D341Med (cell line): ENCODE data around the gene KLHL12.

ENCODE experiments used
- DNase-seq: peaks from one replicate; pipeline ENCODE4 v3.0.0; 2012; ENCODE audit warnings: low spot score

The KLHL12 gene

GRCh38 chr1:202880961-202881460, 46.0 kb downstream of the KLHL12 start:
- DNase-seq = no peak

- no peak for DNase-seq
Observed at GRCh38 chr1:202880062-202880461, 47.0 kb downstream of the KLHL12 start.

- DNase-seq = no peak
Observed at GRCh38 chr1:202879128-202879527, 47.9 kb downstream of the KLHL12 start.

GRCh38 chr1:202873026-202873425, 54.0 kb downstream of the KLHL12 start:
- no peak for DNase-seq

- DNase-seq = no peak
Observed at GRCh38 chr1:202871367-202871766, 55.7 kb downstream of the KLHL12 start.

- peak; percentile 58 for DNase-seq
Observed at GRCh38 chr1:202862679-202863560, 64.1 kb downstream of the KLHL12 start.

- peak; percentile 57 for DNase-seq
Observed at GRCh38 chr1:202861420-202862132, 65.5 kb downstream of the KLHL12 start.

- peak; percentile 55 for DNase-seq
Observed at GRCh38 chr1:202860744-202861419, 66.2 kb downstream of the KLHL12 start.

- no peak for DNase-seq
Observed at GRCh38 chr1:202858789-202859414, 68.1 kb downstream of the KLHL12 start.

GRCh38 chr1:202858331-202858730, 68.7 kb downstream of the KLHL12 start:
- DNase-seq = no peak

- no peak for DNase-seq
Observed at GRCh38 chr1:202857136-202857610, 69.9 kb downstream of the KLHL12 start.

GRCh38 chr1:202856014-202856413, 71.0 kb downstream of the KLHL12 start:
- no peak for DNase-seq

GRCh38 chr1:202854787-202855186, 72.2 kb downstream of the KLHL12 start:
- DNase-seq = no peak

GRCh38 chr1:202852163-202852904, 74.7 kb downstream of the KLHL12 start:
- DNase-seq = peak; percentile 79

- no peak for DNase-seq
Observed at GRCh38 chr1:202850593-202851362, 76.3 kb downstream of the KLHL12 start.

- DNase-seq = no peak
Observed at GRCh38 chr1:202848191-202848542, 78.9 kb downstream of the KLHL12 start.

GRCh38 chr1:202844935-202845334, 82.1 kb downstream of the KLHL12 start:
- DNase-seq = no peak

- no peak for DNase-seq
Observed at GRCh38 chr1:202844259-202844658, 82.8 kb downstream of the KLHL12 start.

- no peak for DNase-seq
Observed at GRCh38 chr1:202843081-202843480, 84.0 kb downstream of the KLHL12 start.
